ENCODE results near the gene MAB21L1. TPM values are rescaled to one million over a fixed set of nuclear protein-coding genes. Genes with fewer than 3 reads are reported as not detected.

MAB21L1 gene
- total RNA-seq, 1 experiment from 2014 or later: not detected

GRCh38 chr13:35479038-35479492, 2.6 kb upstream of the MAB21L1 start:
- H3K4me2 ChIP-seq (ENCODE audit: low read length): no peak overlapping the region
- H3K79me2 ChIP-seq (ENCODE audit: insufficient read depth, low read length): no peaks in the 10 kb centered on the region
- DNase-seq (ENCODE audit: low read depth, low spot score): no peak

More at GRCh38 chr13:35479038-35479492, 2.6 kb upstream of the MAB21L1 start:
- RAD21 ChIA-PET (ENCODE audit: low non-redundant PET in 1 of 2, low total read pairs in 2 of 2, uncharacterized antibody in 2 of 2, unreplicated experiment in 2 of 2): no interaction called here
- CTCF ChIA-PET: no interaction called here
- no TSS peak for BruUV-seq (replicated peaks)
- Histone ChIP-seq H2AFZ (ENCODE audit: low read depth, low read length, poor library complexity, severe bottlenecking) (no peak overlapping the region), H3K4me1 (ENCODE audit: control insufficient read depth in 1 of 2, insufficient read depth in 2 of 2, low read length in 2 of 2) (no peaks in the 10 kb centered on the region), H4K20me1 (ENCODE audit: insufficient read depth) (no peaks in the 10 kb centered on the region), H3K27ac (ENCODE audit: low read depth, low read length) (no peak overlapping the region), H3K9ac (ENCODE audit: low read length) (no peak overlapping the region), H3K9me2 (ENCODE audit: insufficient read depth) (no peaks in the 10 kb centered on the region), H3K27me3 (ENCODE audit: insufficient read depth, low read length) (no peaks in the 10 kb centered on the region), H3K36me3 (ENCODE audit: control insufficient read depth in 1 of 2, insufficient read depth in 2 of 2, low read length in 2 of 2) (no peaks in the 10 kb centered on the region), H3K9me3 (ENCODE audit: control insufficient read depth in 1 of 2, insufficient read depth in 1 of 2, low read depth in 1 of 2, low read length in 2 of 2) (no peaks in the 10 kb centered on the region), H3K4me3 (replicated peaks in 1 of 2; ENCODE audit: low read depth in 1 of 2, low read length in 2 of 2) (no peak overlapping the region)
- POLR2A ChIA-PET: no interaction called here
- no peak for ATAC-seq
- intact Hi-C loops (cut with micrococcal nuclease): no loop called here
- TF ChIP-seq ZBTB33 (IDR thresholded peaks at IDR 0.05; ENCODE audit: extremely low read depth, insufficient replicate concordance, low read length) (no peak), CBX3 (IDR thresholded peaks at IDR 0.05; ENCODE audit: low read depth) (no peak), TCF7L2 (IDR thresholded peaks at IDR 0.05; ENCODE audit: borderline replicate concordance, extremely low read depth, insufficient read depth, insufficient read length) (no peak), ZFX (IDR thresholded peaks at IDR 0.05) (no peak), REST (IDR thresholded peaks at IDR 0.05; ENCODE audit: low read depth) (no peak), EGR1 (IDR thresholded peaks at IDR 0.05; ENCODE audit: low read depth) (no peak), YY1 (IDR thresholded peaks at IDR 0.05; ENCODE audit: extremely low read depth, insufficient replicate concordance, low read depth, low read length) (no peak), POLR2AphosphoS5 (IDR thresholded peaks at IDR 0.05; ENCODE audit: low read depth, low read length) (no peak), ZNF274 (IDR thresholded peaks at IDR 0.05; ENCODE audit: low read depth, low read length) (no peak), EZH2 (IDR thresholded peaks at IDR 0.05) (no peak), SP1 (IDR thresholded peaks at IDR 0.05; ENCODE audit: low read depth) (no peak), ATF3 (IDR thresholded peaks at IDR 0.05) (no peak), CTCF (IDR thresholded peaks at IDR 0.05 in 2 of 3, conservative IDR thresholded peaks at IDR 0.05 in 1 of 3; ENCODE audit: borderline replicate concordance in 1 of 3, insufficient read depth in 1 of 3, low read depth in 2 of 3, low read length in 2 of 3) (no peak), MAX (IDR thresholded peaks at IDR 0.05) (no peak), POLR2A (IDR thresholded peaks at IDR 0.05; ENCODE audit: borderline replicate concordance, extremely low read depth, insufficient read depth, insufficient read length) (no peak)
